Skeletal muscle satellite cell (primary cell): ENCODE measurements around the gene CDH23.

Experiments used
- H3K27me3 ChIP-seq: 2 replicates; pipeline ENCODE4 v1.7.0; 2013; ENCODE audit warnings: low read length; ENCODE audit not compliant: control insufficient read depth, insufficient read depth
- H3K36me3 ChIP-seq: 2 replicates; pipeline ENCODE4 v1.7.0; 2013; ENCODE audit warnings: mild to moderate bottlenecking, control low read depth, low read length; ENCODE audit not compliant: insufficient read depth
- H3K4me1 ChIP-seq: 2 replicates; pipeline ENCODE4 v1.7.0; 2013; ENCODE audit warnings: low read length; ENCODE audit not compliant: control insufficient read depth, insufficient read depth
- H3K4me2 ChIP-seq: 2 replicates; pipeline ENCODE4 v1.7.0; 2013; ENCODE audit warnings: mild to moderate bottlenecking, low read length
- H3K4me3 ChIP-seq: 2 replicates; pipeline ENCODE4 v1.7.0; 2013; ENCODE audit warnings: low read length
- H3K9ac ChIP-seq: 2 replicates; pipeline ENCODE4 v1.7.0; 2013; ENCODE audit warnings: mild to moderate bottlenecking, low read depth, low read length, moderate library complexity
- H3K9me3 ChIP-seq: replicated peaks from 2 replicates; pipeline ENCODE4 v1.7.0; 2013; ENCODE audit warnings: mild to moderate bottlenecking, control low read depth, low read length

Gene CDH23

GRCh38 chr10:71578069-71578468 lies 181.3 kb downstream of the CDH23 start:
- H3K9ac ChIP-seq = no peak overlapping the region
- H3K9me3 ChIP-seq = no peaks in the 10 kb centered on the region
- H3K4me2 ChIP-seq = no peak overlapping the region
- H3K4me1 ChIP-seq = no peaks in the 10 kb centered on the region
- H3K36me3 ChIP-seq = no peaks in the 10 kb centered on the region
- H3K27me3 ChIP-seq = peaks cover 74% of the 10 kb centered on the region
- H3K4me3 ChIP-seq = no peak overlapping the region

- Histone ChIP-seq H3K4me2 (no peak overlapping the region), H3K4me1 (no peaks in the 10 kb centered on the region), H3K9me3 (no peaks in the 10 kb centered on the region), H3K27me3 (peaks cover 61% of the 10 kb centered on the region), H3K9ac (no peak overlapping the region), H3K4me3 (no peak overlapping the region), H3K36me3 (no peaks in the 10 kb centered on the region)
These were observed 182.9 kb downstream of the CDH23 start for GRCh38 chr10:71579668-71580067.

GRCh38 chr10:71580415-71580814 lies 183.7 kb downstream of the CDH23 start:
- H3K9ac ChIP-seq = no peak overlapping the region
- no peak overlapping the region for H3K4me2 ChIP-seq
- no peaks in the 10 kb centered on the region for H3K36me3 ChIP-seq
- H3K9me3 ChIP-seq = no peaks in the 10 kb centered on the region
- H3K27me3 ChIP-seq = peaks cover 61% of the 10 kb centered on the region
- H3K4me3 ChIP-seq = no peak overlapping the region
- no peaks in the 10 kb centered on the region for H3K4me1 ChIP-seq

GRCh38 chr10:71580926-71581325 lies 184.2 kb downstream of the CDH23 start:
- Histone ChIP-seq H3K27me3 (peaks cover 61% of the 10 kb centered on the region), H3K9ac (no peak overlapping the region), H3K4me2 (no peak overlapping the region), H3K9me3 (no peaks in the 10 kb centered on the region), H3K4me1 (no peaks in the 10 kb centered on the region), H3K4me3 (no peak overlapping the region), H3K36me3 (no peaks in the 10 kb centered on the region)

- Histone ChIP-seq H3K9me3 (no peaks in the 10 kb centered on the region), H3K4me1 (no peaks in the 10 kb centered on the region), H3K27me3 (peaks cover 60% of the 10 kb centered on the region), H3K4me3 (no peak overlapping the region), H3K36me3 (no peaks in the 10 kb centered on the region), H3K9ac (no peak overlapping the region), H3K4me2 (no peak overlapping the region)
These were observed 184.7 kb downstream of the CDH23 start for GRCh38 chr10:71581376-71581775.

GRCh38 chr10:71582019-71582418 lies 185.3 kb downstream of the CDH23 start:
- H3K4me2 ChIP-seq = no peak overlapping the region

GRCh38 chr10:71582506-71583475 lies 186.1 kb downstream of the CDH23 start:
- Histone ChIP-seq H3K4me1 (no peaks in the 10 kb centered on the region), H3K27me3 (peaks cover 57% of the 10 kb centered on the region), H3K4me2 (no peak overlapping the region), H3K9ac (no peak overlapping the region), H3K9me3 (no peaks in the 10 kb centered on the region), H3K4me3 (no peak overlapping the region), H3K36me3 (no peaks in the 10 kb centered on the region)

More at GRCh38 chr10:71582019-71582418, 185.3 kb downstream of the CDH23 start:
- Histone ChIP-seq H3K27me3 (peaks cover 58% of the 10 kb centered on the region), H3K36me3 (no peaks in the 10 kb centered on the region), H3K4me1 (no peaks in the 10 kb centered on the region), H3K9ac (no peak overlapping the region), H3K4me3 (no peak overlapping the region), H3K9me3 (no peaks in the 10 kb centered on the region)

- H3K4me1 ChIP-seq = no peaks in the 10 kb centered on the region
- no peak overlapping the region for H3K4me3 ChIP-seq
- H3K4me2 ChIP-seq = no peak overlapping the region
- no peaks in the 10 kb centered on the region for H3K36me3 ChIP-seq
- H3K9me3 ChIP-seq = no peaks in the 10 kb centered on the region
- H3K9ac ChIP-seq = no peak overlapping the region
- H3K27me3 ChIP-seq = peaks cover 49% of the 10 kb centered on the region
These were observed 187.7 kb downstream of the CDH23 start for GRCh38 chr10:71584461-71584860.

- Histone ChIP-seq H3K27me3 (peaks cover 51% of the 10 kb centered on the region), H3K36me3 (no peaks in the 10 kb centered on the region), H3K9me3 (no peaks in the 10 kb centered on the region), H3K4me2 (no peak overlapping the region), H3K9ac (no peak overlapping the region), H3K4me3 (no peak overlapping the region), H3K4me1 (no peaks in the 10 kb centered on the region)
These were observed 188.3 kb downstream of the CDH23 start for GRCh38 chr10:71584902-71585563.

- Histone ChIP-seq H3K9ac (no peak overlapping the region), H3K9me3 (no peaks in the 10 kb centered on the region), H3K36me3 (no peaks in the 10 kb centered on the region)
These were observed 189.0 kb downstream of the CDH23 start for GRCh38 chr10:71585564-71586290.

GRCh38 chr10:71587941-71588573 lies 191.3 kb downstream of the CDH23 start:
- peaks cover 69% of the 10 kb centered on the region for H3K27me3 ChIP-seq

More at GRCh38 chr10:71585564-71586290, 189.0 kb downstream of the CDH23 start:
- peaks cover under 1% of the 10 kb centered on the region for H3K4me1 ChIP-seq
- H3K4me3 ChIP-seq = no peak overlapping the region
- peaks cover 51% of the 10 kb centered on the region for H3K27me3 ChIP-seq
- H3K4me2 ChIP-seq = no peak overlapping the region

More at GRCh38 chr10:71587941-71588573, 191.3 kb downstream of the CDH23 start:
- no peak overlapping the region for H3K9ac ChIP-seq
- no peaks in the 10 kb centered on the region for H3K36me3 ChIP-seq
- H3K9me3 ChIP-seq = no peaks in the 10 kb centered on the region
- peaks cover 6% of the 10 kb centered on the region for H3K4me1 ChIP-seq
- H3K4me3 ChIP-seq = no peak overlapping the region
- no peak overlapping the region for H3K4me2 ChIP-seq
